GM12874 (cell line): ENCODE data around the gene NOC4L.

Source experiments
- TF ChIP-seq, protein P1 (sequence below): IDR thresholded peaks from 2 replicates; pipeline ENCODE4 v1.5.1; 2011; ENCODE audit warnings: low read depth, mild to moderate bottlenecking, control low read depth, low read length, moderate library complexity; ENCODE audit not compliant: insufficient read depth

Gene NOC4L

GRCh38 chr12:132144115-132144809, at the start of gene NOC4L, which contains the start of gene DDX51:
TSS of gene NOC4L (plus strand) at chr12:132144457. CDS start at chr12:132144489, 32 bp downstream.
TSS of gene DDX51 (minus strand) at chr12:132144319. CDS start at chr12:132144296, 23 bp downstream.
- TF ChIP-seq, protein P1, sequence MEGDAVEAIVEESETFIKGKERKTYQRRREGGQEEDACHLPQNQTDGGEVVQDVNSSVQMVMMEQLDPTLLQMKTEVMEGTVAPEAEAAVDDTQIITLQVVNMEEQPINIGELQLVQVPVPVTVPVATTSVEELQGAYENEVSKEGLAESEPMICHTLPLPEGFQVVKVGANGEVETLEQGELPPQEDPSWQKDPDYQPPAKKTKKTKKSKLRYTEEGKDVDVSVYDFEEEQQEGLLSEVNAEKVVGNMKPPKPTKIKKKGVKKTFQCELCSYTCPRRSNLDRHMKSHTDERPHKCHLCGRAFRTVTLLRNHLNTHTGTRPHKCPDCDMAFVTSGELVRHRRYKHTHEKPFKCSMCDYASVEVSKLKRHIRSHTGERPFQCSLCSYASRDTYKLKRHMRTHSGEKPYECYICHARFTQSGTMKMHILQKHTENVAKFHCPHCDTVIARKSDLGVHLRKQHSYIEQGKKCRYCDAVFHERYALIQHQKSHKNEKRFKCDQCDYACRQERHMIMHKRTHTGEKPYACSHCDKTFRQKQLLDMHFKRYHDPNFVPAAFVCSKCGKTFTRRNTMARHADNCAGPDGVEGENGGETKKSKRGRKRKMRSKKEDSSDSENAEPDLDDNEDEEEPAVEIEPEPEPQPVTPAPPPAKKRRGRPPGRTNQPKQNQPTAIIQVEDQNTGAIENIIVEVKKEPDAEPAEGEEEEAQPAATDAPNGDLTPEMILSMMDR, result no peak

- TF ChIP-seq, protein P1, result no peak
These were observed 48.5 kb upstream of the NOC4L start for GRCh38 chr12:132095520-132096409.

DNA sequence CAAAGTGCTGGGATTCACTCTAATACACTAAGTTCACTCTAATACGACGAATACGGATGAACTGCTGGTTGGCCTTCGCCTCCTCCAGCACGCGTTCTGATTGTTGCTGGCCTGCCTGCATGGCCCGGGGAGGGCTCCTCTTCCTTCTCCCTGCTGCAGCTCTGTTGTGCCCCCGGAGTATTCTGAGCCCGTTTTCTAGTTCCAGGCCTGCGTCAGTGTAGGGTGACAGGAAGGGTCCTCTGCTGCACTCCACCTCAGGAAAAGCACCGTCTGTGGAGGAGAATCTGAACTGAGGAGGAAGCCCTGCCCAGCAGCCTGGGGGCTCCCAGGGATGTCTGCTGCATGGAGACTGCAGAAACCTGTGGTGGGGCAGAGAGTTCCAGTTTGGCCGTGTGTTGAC, 44.5 kb upstream of the NOC4L start:
- TF ChIP-seq, protein P1, result no peak

DNA sequence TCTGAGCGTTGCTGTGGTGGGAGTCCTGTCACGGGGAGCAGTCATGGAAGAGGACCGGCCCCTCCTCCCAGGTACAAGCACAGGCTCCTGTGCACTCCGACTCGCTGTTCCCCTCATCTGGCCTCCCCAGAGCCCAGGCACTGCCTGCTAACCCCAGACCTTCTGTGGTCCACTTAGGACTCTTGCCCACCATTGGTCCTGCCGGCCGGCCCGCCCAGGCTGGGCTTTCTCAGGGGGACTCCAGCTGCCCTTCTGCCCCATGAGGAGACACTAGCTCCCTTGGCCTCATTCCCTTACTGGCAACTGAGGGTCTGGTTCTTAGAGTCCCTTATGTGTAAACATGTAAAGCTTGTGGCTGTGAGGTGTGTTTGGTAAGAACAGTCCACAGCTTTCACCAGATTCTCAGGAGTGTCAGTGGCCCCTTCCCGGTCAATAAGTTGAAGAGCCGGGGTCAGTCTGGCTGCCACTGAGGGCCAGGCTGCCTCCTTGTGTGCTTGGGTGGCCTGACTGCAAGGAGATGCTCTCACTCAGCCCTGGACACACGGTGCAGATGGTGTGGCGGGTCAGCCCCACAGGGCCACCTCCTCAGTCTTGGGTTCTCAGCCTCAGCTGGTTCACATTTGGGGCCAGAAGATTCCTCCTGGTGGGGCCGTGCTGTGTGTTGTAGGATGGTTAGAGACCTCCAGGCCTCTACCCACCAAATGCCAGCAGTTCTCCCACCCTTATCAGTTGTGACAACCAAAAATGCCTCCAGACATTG, 43.8 kb upstream of the NOC4L start:
- TF ChIP-seq, protein P1, result no peak

DNA sequence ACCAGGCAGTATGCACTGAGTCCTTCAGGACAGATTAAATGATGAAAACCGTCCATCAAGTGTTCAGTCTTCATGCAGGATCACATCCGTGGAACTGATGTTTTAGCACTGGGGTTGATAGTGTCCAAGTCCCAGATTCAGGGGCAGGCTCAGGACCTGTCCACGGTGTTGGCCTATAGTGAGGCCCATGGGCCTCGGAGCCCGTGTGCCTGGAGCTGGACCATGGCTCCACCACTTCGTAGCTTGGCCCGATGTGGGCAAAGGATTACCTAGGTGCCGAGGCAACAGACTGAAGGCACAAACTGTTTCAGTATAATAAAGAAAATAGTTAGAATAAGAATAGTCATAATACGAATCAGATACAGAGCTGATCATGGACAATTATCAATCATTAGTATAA, 42.0 kb upstream of the NOC4L start:
- TF ChIP-seq, protein P1, result no peak

DNA sequence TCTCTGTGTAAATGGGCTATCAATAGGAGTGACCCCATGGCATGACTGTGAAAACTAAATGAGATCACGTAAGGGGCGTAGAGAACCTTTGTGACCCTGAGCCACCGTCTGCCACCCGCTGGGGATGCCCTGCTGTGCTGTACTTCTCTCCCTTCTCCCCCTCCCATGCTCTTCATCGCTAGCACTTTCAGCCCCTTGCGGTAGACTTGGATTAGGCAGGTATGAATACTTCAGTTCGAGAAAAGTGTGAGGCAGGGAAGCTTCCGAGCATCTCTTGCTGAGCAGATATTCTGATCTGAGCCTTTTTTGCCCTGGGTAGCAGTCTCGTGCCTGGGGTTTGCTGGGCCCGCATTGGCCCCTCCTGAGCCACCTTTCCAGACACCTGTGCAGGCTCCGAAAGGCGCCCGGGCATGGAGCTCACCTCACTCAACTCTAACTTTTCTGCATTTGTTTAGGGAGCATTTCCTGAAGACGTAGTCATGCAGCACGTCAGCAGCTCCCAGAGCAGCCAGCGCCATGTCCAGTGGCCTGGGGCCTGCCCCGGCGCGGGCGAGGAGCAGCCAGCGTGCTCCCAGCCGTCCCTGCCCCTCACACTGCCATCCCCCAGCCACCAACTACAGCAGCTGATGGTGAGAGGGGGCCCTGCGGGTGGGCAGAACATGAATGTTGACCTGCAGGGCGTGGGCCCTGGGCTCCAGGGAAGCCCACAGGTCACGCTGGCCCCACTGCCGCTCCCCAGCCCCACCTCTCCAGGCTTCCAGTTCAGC, 40.5 kb upstream of the NOC4L start:
- TF ChIP-seq, protein P1, result no peak
